ENCODE data around the gene FLNC.

Gene FLNC

GRCh38 chr7:128800567-128800966 is 29.6 kb upstream of the FLNC start:
- DNase-seq (ENCODE audit: low read depth in 2 of 3, low spot score in 1 of 3): no peak

- no peak for DNase-seq (ENCODE audit: low read depth in 2 of 3, low spot score in 1 of 3)
Observed at GRCh38 chr7:128801003-128801402, 29.2 kb upstream of the FLNC start.

GRCh38 chr7:128801667-128802418 is 28.4 kb upstream of the FLNC start:
- no peak for DNase-seq (ENCODE audit: low read depth in 2 of 3, low spot score in 1 of 3)

GRCh38 chr7:128804484-128804883 is 25.7 kb upstream of the FLNC start:
- no peak for DNase-seq (ENCODE audit: low read depth in 2 of 3, low spot score in 1 of 3)

GRCh38 chr7:128805225-128805624 is 25.0 kb upstream of the FLNC start:
- no peak for DNase-seq (ENCODE audit: low read depth in 2 of 3, low spot score in 1 of 3)

- DNase-seq (ENCODE audit: low read depth in 2 of 3, low spot score in 1 of 3): no peak
Observed at GRCh38 chr7:128807191-128807590, 23.0 kb upstream of the FLNC start.

GRCh38 chr7:128809363-128809762 is 20.8 kb upstream of the FLNC start:
- no peak for DNase-seq (ENCODE audit: low read depth in 2 of 3, low spot score in 1 of 3)

GRCh38 chr7:128810473-128810872 is 19.7 kb upstream of the FLNC start:
- no peak for DNase-seq (ENCODE audit: low read depth in 2 of 3, low spot score in 1 of 3)

- DNase-seq (ENCODE audit: low read depth in 2 of 3, low spot score in 1 of 3): no peak
Observed at GRCh38 chr7:128810997-128811396, 19.2 kb upstream of the FLNC start.

- no peak for DNase-seq (ENCODE audit: low read depth in 2 of 3, low spot score in 1 of 3)
Observed at GRCh38 chr7:128811631-128812430, 18.4 kb upstream of the FLNC start.

GRCh38 chr7:128812514-128813168 is 17.6 kb upstream of the FLNC start:
- DNase-seq (ENCODE audit: low read depth in 2 of 3, low spot score in 1 of 3): no peak

- DNase-seq (ENCODE audit: low read depth in 2 of 3, low spot score in 1 of 3): no peak
Observed at GRCh38 chr7:128814499-128814898, 15.7 kb upstream of the FLNC start.

GRCh38 chr7:128815289-128815942 is 14.8 kb upstream of the FLNC start:
- no peak for DNase-seq (ENCODE audit: low read depth in 2 of 3, low spot score in 1 of 3)

GRCh38 chr7:128818694-128819093 is 11.5 kb upstream of the FLNC start:
- DNase-seq (ENCODE audit: low read depth in 2 of 3, low spot score in 1 of 3): no peak

- DNase-seq (ENCODE audit: low read depth in 2 of 3, low spot score in 1 of 3): no peak
Observed at GRCh38 chr7:128821724-128822123, 8.5 kb upstream of the FLNC start.

- DNase-seq (ENCODE audit: low read depth in 2 of 3, low spot score in 1 of 3): no peak
Observed at GRCh38 chr7:128826512-128826911, 3.7 kb upstream of the FLNC start.

- no peak for DNase-seq (ENCODE audit: low read depth in 2 of 3, low spot score in 1 of 3)
Observed at GRCh38 chr7:128826916-128827247, 3.3 kb upstream of the FLNC start.

GRCh38 chr7:128827248-128827958 is 2.8 kb upstream of the FLNC start:
- DNase-seq (ENCODE audit: low read depth in 2 of 3, low spot score in 1 of 3): no peak

- no peak for DNase-seq (ENCODE audit: low read depth in 2 of 3, low spot score in 1 of 3)
Observed at GRCh38 chr7:128827971-128828711, 2.1 kb upstream of the FLNC start.

Measured in stimulated activated CD4-positive, alpha-beta T cell treated with anti-CD3 and anti-CD28 coated beads, Interleukin-12 subunit alpha, Interleukin-12 subunit beta, amount 100 ng/mL, for 48 hours (primary cell).